ENCODE data around the gene SDR39U1.

Gene SDR39U1

GRCh38 chr14:24390701-24391468, 51.7 kb downstream of the SDR39U1 start:
- no peak for DNase-seq (ENCODE audit: low read depth, low spot score)
